Testis (tissue), 3 donors: ENCODE measurements around the gene ARHGEF16. TPM values are rescaled to one million over a fixed set of nuclear protein-coding genes. Genes with fewer than 3 reads are reported as not detected.

ENCODE experiments used
- DNase-seq: peaks from one replicate; pipeline ENCODE4 v3.0.0-alpha.2; 2019
- H3K27ac ChIP-seq, 2 donors: fragments of 200-600 bp; sonication (generic); one replicate each; pipeline ENCODE4 v1.5.1; 2019
- H3K27me3 ChIP-seq: fragments of 200-600 bp; sonication (generic); one replicate; pipeline ENCODE4 v1.5.1; 2019
- H3K36me3 ChIP-seq: fragments of 200-600 bp; sonication (generic); one replicate; pipeline ENCODE4 v1.5.1; 2017; ENCODE audit warnings: low read depth; ENCODE audit errors: missing control alignments
- H3K4me1 ChIP-seq: fragments of 200-600 bp; sonication (generic); one replicate; pipeline ENCODE4 v1.5.1; 2019
- H3K4me3 ChIP-seq, 2 donors: fragments of 200-600 bp; sonication (generic); one replicate each; pipeline ENCODE4 v1.5.1; 2017 to 2019
- H3K9me3 ChIP-seq: fragments of 200-600 bp; sonication (generic); one replicate; pipeline ENCODE4 v1.5.1; 2017
- CTCF ChIP-seq, 3 experiments: fragments of 450-650 bp in 2 of 3; fragments of 200-600 bp in 1 of 3; sonication (generic) in 1 of 3; IDR thresholded peaks; one replicate each; pipeline ENCODE4 v1.5.1; 2016 to 2019; ENCODE audit warnings: antibody characterized with exemption in 3 of 3, mild to moderate bottlenecking in 2 of 3, moderate library complexity in 1 of 3
- POLR2A ChIP-seq: fragments of 450-650 bp; IDR thresholded peaks from one replicate; pipeline ENCODE4 v1.6.1; 2017; ENCODE audit warnings: antibody characterized with exemption, mild to moderate bottlenecking, moderate library complexity
- WGBS, 2 donors: methylation state at CpG; one replicate each; pipeline ENCODE4 v1.1.5; 2018; 5-methylcytosine and 5-hydroxymethylcytosine counted together
- intact Hi-C: fragments of 100-400 bp; cut with DNase I; formaldehyde crosslinking; loops from one replicate; pipeline ENCODE4 v1.15.1; 2023; ENCODE audit warnings: low total_unique reads
- polyA plus RNA-seq: library from polyadenylated mRNA; stranded (reverse); fragments of 350-450 nt; fragmentation: Illumina TruSeq; extraction: RNeasy Lipid Tissue Mini Kit (QIAGEN cat#74804); gene quantifications from one replicate; pipeline ENCODE4 v1.2.3, GENCODE V29; 2014; ENCODE audit warnings: low read depth, low replicate concordance; ENCODE audit not compliant: insufficient read depth
- total RNA-seq, 2 donors: library from RNA; depleted of rRNA; stranded (reverse); fragments of >200 nt; gene quantifications; one replicate each; pipeline ENCODE4 v1.2.3, GENCODE V29; 2016

The ARHGEF16 gene
- total and polyA plus RNA-seq, 3 donors from 2014 or later, result 5.7 to 25.7 (median 17.1) TPM

DNA sequence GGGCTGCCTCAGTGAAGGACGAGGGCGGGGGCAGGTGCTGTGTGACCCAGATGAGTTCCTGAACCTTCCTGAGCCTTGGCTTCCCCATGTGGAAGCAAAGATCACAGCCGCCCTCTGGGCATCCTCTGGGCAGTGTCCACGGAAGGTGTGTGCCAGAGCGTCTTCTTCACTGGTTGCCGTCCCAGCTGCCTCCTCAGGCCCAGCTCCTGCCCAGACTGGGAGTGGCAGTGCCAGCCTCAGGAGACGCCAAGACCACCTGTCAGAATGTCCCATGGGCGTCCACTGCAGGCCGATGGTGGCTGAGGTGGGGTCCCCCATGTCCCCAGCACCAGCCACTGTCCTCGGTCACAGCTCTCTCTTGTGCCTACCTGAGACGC is 10.2 kb downstream of the ARHGEF16 start:
- TF ChIP-seq CTCF (IDR thresholded peaks at IDR 0.05), result no peak
- TF ChIP-seq POLR2A, result no peak
- Histone ChIP-seq H3K36me3 (no peaks in the 10 kb centered on the region), H3K4me1 (peaks cover 27% of the 10 kb centered on the region), H3K27me3 (no peaks in the 10 kb centered on the region), H3K27ac (no peak overlapping the region), H3K4me3 (no peak overlapping the region), H3K9me3 (no peaks in the 10 kb centered on the region)
- no peak for DNase-seq
- WGBS, 2 donors, result 97% methylated on average over 11 of the region's 11 CpGs; no CpG with 5 or more reads in 1 of the 2 donors
- intact Hi-C loops, result no loop called here

- intact Hi-C loops, result no loop called here
- Histone ChIP-seq H3K27ac (no peak overlapping the region), H3K27me3 (no peaks in the 10 kb centered on the region)
These were observed 10.8 kb downstream of the ARHGEF16 start for GRCh38 chr1:3465091-3465934.

DNA sequence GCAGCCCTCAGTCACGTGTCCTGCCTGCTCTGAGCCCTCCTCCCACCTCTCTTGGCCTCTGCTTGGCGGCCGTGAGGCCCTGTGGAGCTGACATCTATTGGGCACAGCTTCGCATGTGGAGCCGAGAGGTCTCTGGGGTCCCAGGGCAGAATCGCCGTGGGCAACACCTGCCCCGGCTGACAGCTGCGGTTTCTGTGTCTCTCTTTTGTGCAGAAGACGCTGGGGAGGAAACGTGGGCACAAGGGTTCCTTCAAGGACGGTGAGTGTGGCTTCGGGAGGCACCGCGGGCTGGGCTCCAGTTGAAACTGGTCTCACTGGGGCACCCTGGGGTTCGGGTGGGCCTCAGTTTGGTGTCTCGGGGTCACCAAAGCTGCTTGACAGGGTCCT is 11.5 kb downstream of the ARHGEF16 start:
- 74 to 83% methylated on average over 5 to 17 of the region's 17 CpGs for WGBS, 2 donors
- intact Hi-C loops, result no loop called here

More at GRCh38 chr1:3465091-3465934, 10.8 kb downstream of the ARHGEF16 start:
- peaks cover 22% of the 10 kb centered on the region for H3K4me1 ChIP-seq
- 82 to 88% methylated on average over 25 to 28 of the region's 28 CpGs for WGBS, 2 donors
- no peaks in the 10 kb centered on the region for H3K9me3 ChIP-seq
- no peak for TF ChIP-seq POLR2A
- H3K4me3 ChIP-seq, result no peak overlapping the region
- DNase-seq, result no peak
- H3K36me3 ChIP-seq, result no peaks in the 10 kb centered on the region

GRCh38 chr1:3466366-3467075 is 12.1 kb downstream of the ARHGEF16 start:
- TF ChIP-seq CTCF (IDR thresholded peaks at IDR 0.05) (no peak), POLR2A (no peak)
- no peak for DNase-seq
- Histone ChIP-seq H3K36me3 (no peaks in the 10 kb centered on the region), H3K27me3 (no peaks in the 10 kb centered on the region), H3K4me3 (no peak overlapping the region), H3K27ac (no peak overlapping the region), H3K9me3 (no peaks in the 10 kb centered on the region), H3K4me1 (peaks cover 14% of the 10 kb centered on the region)
- WGBS, 2 donors, result 91 to 92% methylated on average over 9 to 16 of the region's 16 CpGs
- intact Hi-C loops, result no loop called here

More for the DNA sequence above, 11.5 kb downstream of the ARHGEF16 start:
- TF ChIP-seq POLR2A (no peak), CTCF (IDR thresholded peaks at IDR 0.05) (no peak)
- H3K4me3 ChIP-seq, result no peak overlapping the region
- H3K4me1 ChIP-seq, result peaks cover 16% of the 10 kb centered on the region
- DNase-seq, result peak; percentile 44
- H3K36me3 ChIP-seq, result no peaks in the 10 kb centered on the region
- H3K27ac ChIP-seq, result no peak overlapping the region
- no peaks in the 10 kb centered on the region for H3K9me3 ChIP-seq
- no peaks in the 10 kb centered on the region for H3K27me3 ChIP-seq
